ENCODE measurements around the gene CRIP3. TPM values are rescaled to one million over a fixed set of nuclear protein-coding genes. Genes with fewer than 3 reads are reported as not detected.

Gene CRIP3
- total RNA-seq, 1 donor from 2014 or later, result 3.4 TPM

GRCh38 chr6:43285832-43286231 lies 22.8 kb downstream of the CRIP3 start:
- DNase-seq (ENCODE audit: low spot score in 2 of 2, unreplicated experiment in 2 of 2), result no peak
- Mint-ChIP-seq H3K9me3 (no peaks in the 10 kb centered on the region), H3K27ac (no peak overlapping the region), H3K4me3 (peak overlapping the region; percentile 41), H3K4me1 (no peaks in the 10 kb centered on the region), H3K27me3 (ENCODE audit: low read depth) (peaks cover 49% of the 10 kb centered on the region), H3K36me3 (no peaks in the 10 kb centered on the region)
- TF ChIP-seq CTCF (IDR thresholded peaks at IDR 0.05; ENCODE audit: unreplicated experiment), result no peak

- Mint-ChIP-seq H3K4me1 (no peaks in the 10 kb centered on the region), H3K27me3 (ENCODE audit: low read depth) (peaks cover 53% of the 10 kb centered on the region), H3K27ac (no peak overlapping the region), H3K4me3 (peak overlapping the region; percentile 41), H3K36me3 (no peaks in the 10 kb centered on the region), H3K9me3 (no peaks in the 10 kb centered on the region)
- DNase-seq (ENCODE audit: low spot score in 2 of 2, unreplicated experiment in 2 of 2), result no peak
- TF ChIP-seq CTCF (IDR thresholded peaks at IDR 0.05; ENCODE audit: unreplicated experiment), result no peak
Observed at GRCh38 chr6:43284991-43285781, 23.4 kb downstream of the CRIP3 start.

GRCh38 chr6:43283905-43284304 lies 24.7 kb downstream of the CRIP3 start:
- Mint-ChIP-seq H3K27me3 (ENCODE audit: low read depth) (peaks cover 54% of the 10 kb centered on the region), H3K36me3 (no peaks in the 10 kb centered on the region), H3K4me1 (no peaks in the 10 kb centered on the region), H3K9me3 (no peaks in the 10 kb centered on the region), H3K4me3 (no peak overlapping the region), H3K27ac (no peak overlapping the region)
- DNase-seq (ENCODE audit: low spot score in 2 of 2, unreplicated experiment in 2 of 2), result no peak
- no peak for TF ChIP-seq CTCF (IDR thresholded peaks at IDR 0.05; ENCODE audit: unreplicated experiment)

- Mint-ChIP-seq H3K4me1 (peaks cover 1% of the 10 kb centered on the region), H3K4me3 (no peak overlapping the region), H3K27me3 (ENCODE audit: low read depth) (peaks cover 54% of the 10 kb centered on the region), H3K9me3 (no peaks in the 10 kb centered on the region), H3K36me3 (no peaks in the 10 kb centered on the region), H3K27ac (no peak overlapping the region)
- DNase-seq (ENCODE audit: low spot score in 2 of 2, unreplicated experiment in 2 of 2), result no peak
- TF ChIP-seq CTCF (IDR thresholded peaks at IDR 0.05; ENCODE audit: unreplicated experiment), result no peak
Observed at GRCh38 chr6:43283514-43283901, 25.1 kb downstream of the CRIP3 start.

- peaks cover 59% of the 10 kb centered on the region for H3K27me3 Mint-ChIP-seq (ENCODE audit: low read depth)
- no peaks in the 10 kb centered on the region for H3K9me3 Mint-ChIP-seq
Observed at GRCh38 chr6:43282636-43283513, 25.8 kb downstream of the CRIP3 start.

More at GRCh38 chr6:43282636-43283513, 25.8 kb downstream of the CRIP3 start:
- H3K4me3 Mint-ChIP-seq, result no peak overlapping the region
- DNase-seq (ENCODE audit: low spot score in 2 of 2, unreplicated experiment in 2 of 2), result no peak
- no peaks in the 10 kb centered on the region for H3K36me3 Mint-ChIP-seq
- H3K27ac Mint-ChIP-seq, result no peak overlapping the region
- no peak for TF ChIP-seq CTCF (IDR thresholded peaks at IDR 0.05; ENCODE audit: unreplicated experiment)
- peaks cover 8% of the 10 kb centered on the region for H3K4me1 Mint-ChIP-seq
